Measurements from ENCODE around the gene UBA3. TPM values are rescaled to one million over a fixed set of nuclear protein-coding genes. Genes with fewer than 3 reads are reported as not detected.

The UBA3 gene
- total and polyA plus RNA-seq, 2 donors from 2014 or later: 35.3 to 63.1 TPM

DNA sequence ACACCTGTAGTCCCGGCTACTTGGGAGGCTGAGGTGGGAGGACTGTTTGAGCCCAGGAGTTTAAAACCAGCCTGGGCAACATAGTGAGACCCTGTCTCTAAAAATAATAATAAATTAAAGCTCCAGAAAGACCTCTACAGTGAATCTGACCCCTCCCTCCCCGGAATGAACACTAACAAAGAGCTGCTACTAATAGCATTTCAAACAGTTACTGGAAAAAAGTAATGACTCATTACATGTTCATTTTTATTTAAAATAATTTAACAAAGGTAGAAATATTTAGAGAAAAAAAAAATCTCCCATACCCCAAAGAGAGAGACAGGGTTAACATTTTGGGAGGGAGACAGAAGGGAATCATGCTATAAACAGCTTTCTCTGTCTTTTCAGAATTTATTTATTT, 2.2 kb upstream of the UBA3 start:
- H3K4me1 ChIP-seq (ENCODE audit: control insufficient read depth in 2 of 3, insufficient read depth in 2 of 3, low read depth in 1 of 3, low read length in 3 of 3): peaks cover 0 to 27% (median 0%) of the 10 kb centered on the region in 3 donors
- no peaks in the 10 kb centered on the region for H3K27me3 ChIP-seq (ENCODE audit: control insufficient read depth, insufficient read depth, low read length)
- no peak for FAIRE-seq
- peak overlapping the region in 1 of 3 donors; percentile 42 for H3K9ac ChIP-seq (ENCODE audit: low read length in 3 of 3)
- H3K36me3 ChIP-seq (ENCODE audit: control insufficient read depth in 2 of 3, insufficient read depth in 3 of 3, low read length in 3 of 3): no peaks in the 10 kb centered on the region
- no peak overlapping the region for H3K27ac ChIP-seq (ENCODE audit: low read depth in 2 of 2, low read length in 2 of 2)
- intact Hi-C loops (cut with DNase I): no loop called here
- TF ChIP-seq, protein P1, sequence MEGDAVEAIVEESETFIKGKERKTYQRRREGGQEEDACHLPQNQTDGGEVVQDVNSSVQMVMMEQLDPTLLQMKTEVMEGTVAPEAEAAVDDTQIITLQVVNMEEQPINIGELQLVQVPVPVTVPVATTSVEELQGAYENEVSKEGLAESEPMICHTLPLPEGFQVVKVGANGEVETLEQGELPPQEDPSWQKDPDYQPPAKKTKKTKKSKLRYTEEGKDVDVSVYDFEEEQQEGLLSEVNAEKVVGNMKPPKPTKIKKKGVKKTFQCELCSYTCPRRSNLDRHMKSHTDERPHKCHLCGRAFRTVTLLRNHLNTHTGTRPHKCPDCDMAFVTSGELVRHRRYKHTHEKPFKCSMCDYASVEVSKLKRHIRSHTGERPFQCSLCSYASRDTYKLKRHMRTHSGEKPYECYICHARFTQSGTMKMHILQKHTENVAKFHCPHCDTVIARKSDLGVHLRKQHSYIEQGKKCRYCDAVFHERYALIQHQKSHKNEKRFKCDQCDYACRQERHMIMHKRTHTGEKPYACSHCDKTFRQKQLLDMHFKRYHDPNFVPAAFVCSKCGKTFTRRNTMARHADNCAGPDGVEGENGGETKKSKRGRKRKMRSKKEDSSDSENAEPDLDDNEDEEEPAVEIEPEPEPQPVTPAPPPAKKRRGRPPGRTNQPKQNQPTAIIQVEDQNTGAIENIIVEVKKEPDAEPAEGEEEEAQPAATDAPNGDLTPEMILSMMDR (IDR thresholded peaks at IDR 0.05; ENCODE audit: borderline replicate concordance, extremely low read depth, insufficient read depth): no peak
- no peak for DNase-seq
- H3K9me3 ChIP-seq (ENCODE audit: control insufficient read depth in 2 of 3, insufficient read depth in 1 of 3, low read length in 3 of 3): no peaks in the 10 kb centered on the region
- H3K4me3 ChIP-seq (ENCODE audit: low read length in 3 of 3): no peak overlapping the region

DNA sequence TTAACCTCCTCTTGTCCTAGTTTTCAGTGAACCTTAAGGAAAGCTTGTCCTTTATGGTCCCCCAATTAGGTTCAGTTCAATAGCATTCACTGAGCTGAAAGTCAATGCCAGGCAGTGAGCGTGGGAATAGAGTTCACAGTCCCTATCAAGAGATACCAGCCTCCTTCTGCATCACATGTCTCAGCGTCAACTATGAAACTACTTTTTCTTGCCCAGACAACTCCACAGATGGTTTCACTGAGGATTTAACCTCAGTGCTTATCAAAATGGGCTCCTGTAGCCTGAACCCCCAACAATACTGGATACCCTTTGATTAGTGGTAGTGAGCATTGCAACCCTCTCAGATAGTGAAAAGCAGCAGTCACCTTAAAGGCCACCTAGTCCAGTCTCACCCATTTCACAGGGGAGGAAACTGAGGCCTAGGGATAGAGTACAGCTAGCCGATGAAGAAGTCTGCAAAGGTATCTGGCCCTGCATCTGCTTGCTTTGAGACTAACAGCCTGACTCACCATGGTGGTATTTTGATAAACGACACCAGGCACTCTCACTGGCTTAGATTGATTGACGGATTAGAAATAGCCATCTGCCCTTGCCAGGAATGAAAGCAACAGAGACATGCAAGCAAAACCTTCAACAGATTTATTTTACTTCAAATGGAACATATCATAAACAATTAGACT, 1.6 kb upstream of the UBA3 start:
- no peaks in the 10 kb centered on the region for H3K9me3 ChIP-seq (ENCODE audit: control insufficient read depth in 2 of 3, insufficient read depth in 1 of 3, low read length in 3 of 3)
- TF ChIP-seq, protein P1 (IDR thresholded peaks at IDR 0.05; ENCODE audit: borderline replicate concordance, extremely low read depth, insufficient read depth): no peak
- DNase-seq (no peak), FAIRE-seq (no peak)
- no peak overlapping the region for H3K4me3 ChIP-seq (ENCODE audit: low read length in 3 of 3)
- H3K36me3 ChIP-seq (ENCODE audit: control insufficient read depth in 2 of 3, insufficient read depth in 3 of 3, low read length in 3 of 3): no peaks in the 10 kb centered on the region
- H3K9ac ChIP-seq (ENCODE audit: low read length in 3 of 3): no peak overlapping the region
- peaks cover 0 to 24% (median 0%) of the 10 kb centered on the region in 3 donors for H3K4me1 ChIP-seq (ENCODE audit: control insufficient read depth in 2 of 3, insufficient read depth in 2 of 3, low read depth in 1 of 3, low read length in 3 of 3)
- H3K27ac ChIP-seq (ENCODE audit: low read depth in 2 of 2, low read length in 2 of 2): no peak overlapping the region
- H3K27me3 ChIP-seq (ENCODE audit: control insufficient read depth, insufficient read depth, low read length): no peaks in the 10 kb centered on the region
- intact Hi-C loops (cut with DNase I): no loop called here

DNA sequence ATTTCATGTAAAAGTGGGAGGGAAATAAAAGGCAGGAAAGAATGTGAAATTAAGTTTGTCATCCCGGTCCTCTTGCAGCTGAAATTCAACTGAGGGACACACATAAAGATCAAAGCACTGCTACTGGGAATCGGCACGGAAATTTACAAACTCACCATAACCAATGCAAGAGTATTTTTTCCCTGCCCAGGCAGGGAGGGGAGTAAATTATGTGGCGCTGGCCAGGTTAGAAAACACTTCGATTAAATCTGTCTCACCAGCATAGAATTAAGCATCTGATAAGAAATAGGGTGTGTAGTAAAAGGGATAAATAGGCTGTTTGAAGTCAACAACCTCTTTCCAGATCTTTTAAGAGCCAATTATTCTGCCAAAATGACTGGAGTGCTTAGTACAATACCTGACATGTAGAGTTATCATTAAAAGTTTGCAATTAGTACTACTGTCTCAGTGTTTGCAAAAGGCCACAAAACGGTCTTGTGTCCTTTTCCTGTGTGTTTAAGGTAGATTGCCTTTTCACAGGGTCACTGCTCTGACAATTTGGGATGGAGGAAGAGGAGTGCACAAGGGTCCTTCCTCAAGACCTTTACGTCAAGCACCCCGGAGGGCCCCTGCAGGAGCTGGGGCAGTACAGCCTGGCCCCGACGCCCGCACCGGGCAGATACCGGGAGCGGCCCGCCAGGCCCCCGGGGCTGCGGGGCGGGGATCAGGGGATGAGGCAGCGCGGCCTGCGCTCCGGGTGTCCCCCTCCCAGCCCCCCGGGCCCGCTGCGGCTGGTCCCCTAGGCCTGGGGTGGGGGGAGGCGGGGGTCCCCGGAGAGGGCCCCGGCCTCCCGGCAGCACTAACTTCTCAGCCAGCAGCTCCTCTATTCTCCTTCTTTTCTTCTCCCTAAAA, 651 bp downstream of the UBA3 start:
- DNase-seq (peak; percentile 21 to 71 (median 47)), FAIRE-seq (no peak)
- Histone ChIP-seq H3K4me1 (ENCODE audit: control insufficient read depth in 2 of 3, insufficient read depth in 2 of 3, low read depth in 1 of 3, low read length in 3 of 3) (peaks cover 0 to 18% (median 0%) of the 10 kb centered on the region in 3 donors), H3K4me3 (ENCODE audit: low read length in 3 of 3) (peak overlapping the region; percentile 78 to 96 (median 84)), H3K9ac (ENCODE audit: low read length in 3 of 3) (peak overlapping the region; percentile 68 to 87 (median 77)), H3K27me3 (ENCODE audit: control insufficient read depth, insufficient read depth, low read length) (no peaks in the 10 kb centered on the region), H3K9me3 (ENCODE audit: control insufficient read depth in 2 of 3, insufficient read depth in 1 of 3, low read length in 3 of 3) (no peaks in the 10 kb centered on the region), H3K27ac (ENCODE audit: low read depth in 2 of 2, low read length in 2 of 2) (peak overlapping the region; percentile 2 to 53), H3K36me3 (ENCODE audit: control insufficient read depth in 2 of 3, insufficient read depth in 3 of 3, low read length in 3 of 3) (no peaks in the 10 kb centered on the region)
- TF ChIP-seq, protein P1 (IDR thresholded peaks at IDR 0.05; ENCODE audit: borderline replicate concordance, extremely low read depth, insufficient read depth): no peak
- intact Hi-C loops (cut with DNase I): no loop called here
